Lung (tissue), 12 donors: ENCODE results near the gene DENND2D. TPM values are rescaled to one million over a fixed set of nuclear protein-coding genes. Genes with fewer than 3 reads are reported as not detected.

Experiments
- ATAC-seq: fragments of 200-7000 bp; cut with Tn5 transposase; one replicate; pipeline ENCODE4 v1.9.1; 2020; ENCODE audit warnings: moderate number of reproducible peaks; ENCODE audit not compliant: insufficient read depth, low FRiP score
- DNase-seq, 3 donors: peaks; one replicate each; pipeline ENCODE4 v3.0.0-alpha.2; 2013 to 2017
- H3K27ac ChIP-seq, 2 donors: one replicate each; pipeline ENCODE4 v1.5.1; 2013; ENCODE audit warnings: mild to moderate bottlenecking in 2 of 2, moderate library complexity in 2 of 2, control low read depth in 1 of 2, inconsistent platforms in 1 of 2, low read depth in 1 of 2, low read length in 1 of 2
- H3K27me3 ChIP-seq, 3 donors: one replicate each; pipeline ENCODE4 v1.5.1; 2013; ENCODE audit warnings: low read length in 2 of 3; ENCODE audit not compliant: control insufficient read depth in 3 of 3, insufficient read depth in 3 of 3
- H3K36me3 ChIP-seq, 4 donors: one replicate each; pipeline ENCODE4 v1.5.1; 2013; ENCODE audit warnings: low read length in 4 of 4, mild to moderate bottlenecking in 1 of 4, moderate library complexity in 1 of 4; ENCODE audit not compliant: control insufficient read depth in 4 of 4, insufficient read depth in 4 of 4
- H3K4me1 ChIP-seq, 5 donors: one replicate each; pipeline ENCODE4 v1.5.1; 2013; ENCODE audit warnings: low read length in 5 of 5, mild to moderate bottlenecking in 2 of 5, moderate library complexity in 1 of 5; ENCODE audit not compliant: control insufficient read depth in 5 of 5, insufficient read depth in 5 of 5
- H3K4me3 ChIP-seq: one replicate; pipeline ENCODE4 v1.5.1; 2013; ENCODE audit warnings: mild to moderate bottlenecking, control low read depth, moderate library complexity
- H3K9ac ChIP-seq, 2 donors: one replicate each; pipeline ENCODE4 v1.5.1; 2013; ENCODE audit warnings: low read length in 2 of 2, control low read depth in 1 of 2; ENCODE audit not compliant: insufficient read depth in 1 of 2
- H3K9me3 ChIP-seq, 4 donors: one replicate each; pipeline ENCODE4 v1.5.1; 2013; ENCODE audit warnings: low read length in 3 of 4, mild to moderate bottlenecking in 1 of 4, moderate library complexity in 1 of 4; ENCODE audit not compliant: control insufficient read depth in 4 of 4, insufficient read depth in 3 of 4
- CTCF ChIP-seq: IDR thresholded peaks from 2 replicates; pipeline ENCODE4 v1.5.1; 2012; ENCODE audit warnings: mild to moderate bottlenecking; ENCODE audit errors: control extremely low read depth, extremely low read depth
- WGBS, 2 donors: extraction: QIAGEN DNeasy Blood & Tissue Kit; methylation state at CpG; one replicate each; pipeline ENCODE4 v1.1.7; 2013; 5-methylcytosine and 5-hydroxymethylcytosine counted together
- polyA plus RNA-seq, 2 donors: library from polyadenylated mRNA; stranded (reverse); fragments of 200-250 nt; gene quantifications; one replicate each; pipeline ENCODE4 v1.2.1, GENCODE V29; 2013
- total RNA-seq, 2 donors: library from RNA; depleted of rRNA in 1 of 2; stranded (reverse); fragments of >200 nt in 1 of 2; gene quantifications; one replicate each; pipeline ENCODE4 v1.2.1, GENCODE V29; 2014 to 2021
- donor health status: control.
- donor health status: control.
- donor health status: Bipolar disorder and iron deficiency.
- donor health status: healthy.
- donor health status: DM: yes; HTN: yes; CAD: no.

The DENND2D gene
- total and polyA plus RNA-seq, 4 donors = 39.3 to 71.7 (median 55.5) TPM

DNA sequence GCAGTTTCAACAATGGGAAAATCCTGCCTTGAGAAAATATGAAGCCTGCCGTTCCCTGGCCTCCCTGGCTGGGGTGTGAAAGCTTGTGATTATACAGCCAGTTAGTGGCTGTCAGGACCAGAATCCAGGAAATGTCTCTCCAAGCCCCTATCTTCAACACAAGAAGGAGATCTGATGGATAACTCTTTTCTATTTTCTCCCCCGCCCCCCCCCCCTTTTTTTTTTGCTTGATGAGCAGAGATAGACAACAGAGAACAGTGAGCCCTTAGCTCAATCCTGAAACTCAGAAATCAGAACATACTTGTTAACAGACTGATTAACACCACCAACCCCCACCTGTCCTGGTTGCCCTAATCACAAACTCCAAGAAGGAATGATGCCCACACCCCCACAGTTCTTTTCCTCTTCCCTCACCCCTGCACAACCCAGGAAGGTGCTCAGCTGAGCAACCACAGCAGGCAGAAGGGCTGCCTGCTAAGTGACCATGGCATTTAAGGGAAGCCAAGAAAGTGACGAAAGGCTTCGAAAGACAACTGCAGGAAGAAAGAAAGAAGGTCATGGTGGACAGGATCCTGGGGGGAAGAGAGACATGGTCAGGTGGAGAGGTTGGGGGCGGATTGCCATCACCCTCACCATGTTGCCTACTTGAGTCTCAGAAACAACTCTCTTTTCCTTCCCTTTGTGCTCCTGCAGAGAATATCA lies 12.3 kb upstream of the DENND2D start:
- H3K9ac ChIP-seq = no peak overlapping the region
- peaks cover 0 to 4% (median 0%) of the 10 kb centered on the region in 5 donors for H3K4me1 ChIP-seq
- no peaks in the 10 kb centered on the region for H3K9me3 ChIP-seq
- WGBS, 2 donors = 65 to 70% methylated on average over 5 of the region's 5 CpGs
- H3K27ac ChIP-seq = no peak overlapping the region
- DNase-seq (no peak), ATAC-seq (no peak)
- no peak for TF ChIP-seq CTCF
- H3K4me3 ChIP-seq = no peak overlapping the region
- no peaks in the 10 kb centered on the region for H3K27me3 ChIP-seq
- H3K36me3 ChIP-seq = no peaks in the 10 kb centered on the region

DNA sequence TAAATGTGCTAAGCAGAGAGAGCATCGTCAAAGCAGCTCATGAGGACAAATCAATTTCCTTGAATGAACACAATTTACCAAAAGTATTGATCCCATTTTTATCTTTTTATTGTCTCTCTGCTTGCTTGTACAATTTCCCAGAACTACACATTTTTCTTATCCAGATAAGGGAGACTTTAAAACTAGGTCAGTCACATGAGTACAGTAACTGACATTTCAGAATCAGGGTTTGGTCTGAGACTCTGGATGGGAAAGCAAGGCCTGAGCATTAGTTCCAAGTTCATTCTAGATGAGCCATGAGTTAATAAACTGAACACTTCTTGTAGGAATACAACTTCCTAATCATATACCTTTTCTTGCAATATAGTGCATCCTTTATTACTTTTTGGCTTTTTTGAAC lies 11.5 kb upstream of the DENND2D start:
- DNase-seq = no peak
- Histone ChIP-seq H3K9ac (no peak overlapping the region), H3K4me1 (peaks cover 0 to 4% (median 0%) of the 10 kb centered on the region in 5 donors), H3K9me3 (no peaks in the 10 kb centered on the region), H3K27ac (no peak overlapping the region), H3K4me3 (no peak overlapping the region), H3K36me3 (no peaks in the 10 kb centered on the region), H3K27me3 (no peaks in the 10 kb centered on the region)
- no peak for TF ChIP-seq CTCF
- no peak for ATAC-seq
- 94 to 97% methylated on average over 1 of the region's 1 CpG for WGBS, 2 donors

DNA sequence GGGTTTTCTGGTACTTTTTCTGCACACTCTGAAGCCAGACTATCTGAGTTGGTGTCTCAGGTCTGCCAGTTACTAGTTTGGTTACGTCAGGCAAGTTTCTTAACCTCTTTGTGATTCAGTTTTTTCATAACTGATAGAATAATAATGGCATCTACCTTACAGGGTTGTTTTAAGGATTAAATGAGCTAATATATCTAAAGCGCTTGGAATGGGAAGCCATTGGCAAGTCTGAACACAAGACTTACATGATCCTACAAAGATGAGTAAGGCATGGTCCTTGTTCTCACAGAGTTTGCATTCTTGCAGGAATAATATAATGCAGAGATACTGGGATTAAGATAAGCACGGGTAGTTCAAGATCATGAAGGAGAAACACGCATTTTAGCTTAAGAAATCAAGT lies 9.2 kb upstream of the DENND2D start:
- Histone ChIP-seq H3K27ac (no peak overlapping the region), H3K27me3 (peaks cover 0 to 12% (median 1%) of the 10 kb centered on the region in 3 donors), H3K36me3 (no peaks in the 10 kb centered on the region), H3K9me3 (no peaks in the 10 kb centered on the region), H3K4me3 (no peak overlapping the region), H3K4me1 (peaks cover 0 to 6% (median 2%) of the 10 kb centered on the region in 5 donors), H3K9ac (no peak overlapping the region)
- TF ChIP-seq CTCF = no peak
- ATAC-seq = no peak
- 92 to 93% methylated on average over 4 of the region's 4 CpGs for WGBS, 2 donors
- no peak for DNase-seq

GRCh38 chr1:111208921-111209320 lies 8.5 kb upstream of the DENND2D start:
- no peaks in the 10 kb centered on the region for H3K9me3 ChIP-seq
- peaks cover 0 to 7% (median 3%) of the 10 kb centered on the region in 5 donors for H3K4me1 ChIP-seq
- 48 to 81% methylated on average over 1 of the region's 1 CpG for WGBS, 2 donors
- H3K4me3 ChIP-seq = no peak overlapping the region
- peaks cover 0 to 15% (median 3%) of the 10 kb centered on the region in 3 donors for H3K27me3 ChIP-seq
- ATAC-seq (no peak), DNase-seq (no peak)
- H3K27ac ChIP-seq = no peak overlapping the region
- H3K9ac ChIP-seq = no peak overlapping the region
- H3K36me3 ChIP-seq = no peaks in the 10 kb centered on the region
- no peak for TF ChIP-seq CTCF
